ENCODE data around the gene TFIP11.

TFIP11 gene

GRCh38 chr22:26483439-26484359 lies 28.6 kb downstream of the TFIP11 start, which contains the start of the genes HPS4 and SRRD:
Gene HPS4, minus strand, starts transcription at chr22:26483783. Its CDS starts 2,021 bp downstream, at chr22:26481762.
Gene SRRD, plus strand, starts transcription at chr22:26483877. Its CDS starts 14 bp downstream, at chr22:26483891.
- H3K4me3 ChIP-seq (ENCODE audit: low read depth, low read length), result peak within 1 kb of the TSS; percentile 94
- TF ChIP-seq, protein P1, sequence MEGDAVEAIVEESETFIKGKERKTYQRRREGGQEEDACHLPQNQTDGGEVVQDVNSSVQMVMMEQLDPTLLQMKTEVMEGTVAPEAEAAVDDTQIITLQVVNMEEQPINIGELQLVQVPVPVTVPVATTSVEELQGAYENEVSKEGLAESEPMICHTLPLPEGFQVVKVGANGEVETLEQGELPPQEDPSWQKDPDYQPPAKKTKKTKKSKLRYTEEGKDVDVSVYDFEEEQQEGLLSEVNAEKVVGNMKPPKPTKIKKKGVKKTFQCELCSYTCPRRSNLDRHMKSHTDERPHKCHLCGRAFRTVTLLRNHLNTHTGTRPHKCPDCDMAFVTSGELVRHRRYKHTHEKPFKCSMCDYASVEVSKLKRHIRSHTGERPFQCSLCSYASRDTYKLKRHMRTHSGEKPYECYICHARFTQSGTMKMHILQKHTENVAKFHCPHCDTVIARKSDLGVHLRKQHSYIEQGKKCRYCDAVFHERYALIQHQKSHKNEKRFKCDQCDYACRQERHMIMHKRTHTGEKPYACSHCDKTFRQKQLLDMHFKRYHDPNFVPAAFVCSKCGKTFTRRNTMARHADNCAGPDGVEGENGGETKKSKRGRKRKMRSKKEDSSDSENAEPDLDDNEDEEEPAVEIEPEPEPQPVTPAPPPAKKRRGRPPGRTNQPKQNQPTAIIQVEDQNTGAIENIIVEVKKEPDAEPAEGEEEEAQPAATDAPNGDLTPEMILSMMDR (IDR thresholded peaks at IDR 0.05; ENCODE audit: low read depth, low read length), result no peak

- peak overlapping the region; percentile 94 for H3K4me3 ChIP-seq (ENCODE audit: low read depth, low read length)
- TF ChIP-seq, protein P1 (IDR thresholded peaks at IDR 0.05; ENCODE audit: low read depth, low read length), result no peak
Measured at GRCh38 chr22:26483043-26483438, 29.2 kb downstream of the TFIP11 start.

- TF ChIP-seq, protein P1 (IDR thresholded peaks at IDR 0.05; ENCODE audit: low read depth, low read length), result no peak
- H3K4me3 ChIP-seq (ENCODE audit: low read depth, low read length), result no peak overlapping the region
Measured at GRCh38 chr22:26482161-26482560, 30.1 kb downstream of the TFIP11 start.

- H3K4me3 ChIP-seq (ENCODE audit: low read depth, low read length), result no peak overlapping the region
Measured at GRCh38 chr22:26481694-26482093, 30.6 kb downstream of the TFIP11 start.

GRCh38 chr22:26481112-26481693 lies 31.1 kb downstream of the TFIP11 start:
- H3K4me3 ChIP-seq (ENCODE audit: low read depth, low read length), result no peak overlapping the region
- TF ChIP-seq, protein P1 (IDR thresholded peaks at IDR 0.05; ENCODE audit: low read depth, low read length), result no peak

More at GRCh38 chr22:26481694-26482093, 30.6 kb downstream of the TFIP11 start:
- TF ChIP-seq, protein P1 (IDR thresholded peaks at IDR 0.05; ENCODE audit: low read depth, low read length), result no peak

- TF ChIP-seq, protein P1 (IDR thresholded peaks at IDR 0.05; ENCODE audit: low read depth, low read length), result no peak
- no peak overlapping the region for H3K4me3 ChIP-seq (ENCODE audit: low read depth, low read length)
Measured at GRCh38 chr22:26480611-26480932, 31.7 kb downstream of the TFIP11 start.

Measured in WI38 (cell line).